Endodermal cell (in vitro differentiated cells): ENCODE results near the gene BTF3. TPM values are rescaled to one million over a fixed set of nuclear protein-coding genes. Genes with fewer than 3 reads are reported as not detected.
"Not testable (repeated sequence)": the region's sequence is repeated elsewhere in the genome, so short reads cannot be mapped to it uniquely, and the experiment has no call there.

Source experiments
- DNase-seq: peaks from one replicate; pipeline ENCODE4 v3.0.0-alpha.2; 2017
- H3K27ac ChIP-seq: 2 replicates; pipeline ENCODE4 v1.5.1; 2013; ENCODE audit warnings: mild to moderate bottlenecking, low read depth, low read length, moderate library complexity
- H3K27me3 ChIP-seq: 2 replicates; pipeline ENCODE4 v1.6.1; 2013; ENCODE audit warnings: mild to moderate bottlenecking, low read length, moderate library complexity; ENCODE audit not compliant: insufficient read depth, control insufficient read depth, poor library complexity, severe bottlenecking
- H3K36me3 ChIP-seq: 2 replicates; pipeline ENCODE4 v1.7.0; 2013; ENCODE audit warnings: mild to moderate bottlenecking, low read length, moderate library complexity; ENCODE audit not compliant: control insufficient read depth, insufficient read depth
- H3K4me1 ChIP-seq: one replicate; pipeline ENCODE4 v1.7.0; 2013; ENCODE audit warnings: low read length; ENCODE audit not compliant: control insufficient read depth, insufficient read depth
- H3K4me3 ChIP-seq: 2 replicates; pipeline ENCODE4 v1.5.1; 2013; ENCODE audit warnings: mild to moderate bottlenecking, low read length, moderate library complexity
- H3K9ac ChIP-seq: 2 replicates; pipeline ENCODE4 v1.6.1; 2013; ENCODE audit warnings: mild to moderate bottlenecking, low read length, moderate library complexity; ENCODE audit not compliant: poor library complexity, severe bottlenecking; ENCODE audit errors: extremely low read depth
- H3K9me3 ChIP-seq: 2 replicates; pipeline ENCODE4 v1.6.1; 2013; ENCODE audit warnings: mild to moderate bottlenecking, low read length, moderate library complexity; ENCODE audit not compliant: control insufficient read depth
- H3K27ac Mint-ChIP-seq: 2 replicates; pipeline ENCODE4 v1.8.0; 2020; ENCODE audit warnings: mixed read lengths
- H3K27me3 Mint-ChIP-seq: 2 replicates; pipeline ENCODE4 v1.8.0; 2021; ENCODE audit warnings: mild to moderate bottlenecking, mixed read lengths; ENCODE audit not compliant: insufficient read depth
- H3K36me3 Mint-ChIP-seq: 2 replicates; pipeline ENCODE4 v1.8.0; 2020; ENCODE audit warnings: low read depth, mixed read lengths
- H3K4me1 Mint-ChIP-seq: 2 replicates; pipeline ENCODE4 v1.8.0; 2020; ENCODE audit warnings: mixed read lengths
- H3K4me3 Mint-ChIP-seq: 2 replicates; pipeline ENCODE4 v1.8.0; 2020; ENCODE audit warnings: mild to moderate bottlenecking, moderate library complexity, mixed read lengths
- H3K9me3 Mint-ChIP-seq: 2 replicates; pipeline ENCODE4 v1.8.0; 2020; ENCODE audit warnings: mild to moderate bottlenecking, mixed read lengths
- CTCF ChIP-seq: fragments of 200-600 bp; sonication (generic); conservative IDR thresholded peaks from 2 replicates; pipeline ENCODE4 v1.5.0; 2021; ENCODE audit warnings: antibody characterized with exemption, mild to moderate bottlenecking
- WGBS, 2 experiments: methylation state at CpG; one replicate each; pipeline versions ENCODE4 v1.1.5 to v1.1.7; 2013; ENCODE audit warnings: missing lambda C conversion rate in 2 of 2, mixed read lengths in 1 of 2; ENCODE audit not compliant: insufficient coverage in 1 of 2, insufficient read length in 1 of 2; 5-methylcytosine and 5-hydroxymethylcytosine counted together
- total RNA-seq, 2 donors: library from RNA; stranded (reverse); fragmentation: NEBNext Ultra II Directional in 1 of 2; extraction: Animal tissue kit (Norgen Biotek cat#: 25700) in 1 of 2; gene quantifications; 2 replicates in 1 of 2; 3 replicates in 1 of 2; pipeline ENCODE4 v1.2.1, GENCODE V29; 2021

BTF3 gene
- total RNA-seq, 2 donors from 2014 or later, result 671 to 739 TPM

DNA sequence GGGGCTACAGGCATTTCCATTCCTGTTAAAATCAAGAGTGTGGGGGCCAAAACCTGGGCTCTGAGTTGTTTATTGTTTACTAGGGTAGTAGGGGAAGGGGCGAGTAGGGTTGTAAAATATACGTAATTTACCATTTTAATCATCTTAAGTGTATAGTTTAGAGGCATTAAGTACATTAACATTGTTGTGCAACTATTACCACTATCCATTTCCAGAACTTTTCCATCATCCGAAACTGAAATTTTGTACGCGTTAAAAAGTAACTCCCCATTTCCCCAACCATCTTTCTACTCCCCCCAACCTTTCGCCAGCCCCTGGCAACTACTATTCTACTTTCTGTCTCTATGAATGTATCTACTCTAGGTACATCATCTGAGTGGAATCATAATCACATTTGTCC, 46.0 kb upstream of the BTF3 start:
- no peak overlapping the region for H3K4me3 ChIP-seq
- DNase-seq, result no peak
- 87 to 91% methylated on average over 4 of the region's 6 CpGs for WGBS, 2 experiments
- H3K27me3 ChIP-seq, result peaks cover 62% of the 10 kb centered on the region
- Mint-ChIP-seq H3K27me3 (peaks cover 65% of the 10 kb centered on the region), H3K27ac (no peak overlapping the region), H3K4me3 (peak overlapping the region; percentile 36), H3K4me1 (peaks cover 12% of the 10 kb centered on the region), H3K36me3 (no peaks in the 10 kb centered on the region), H3K9me3 (no peaks in the 10 kb centered on the region)
- no peak for TF ChIP-seq CTCF
- no peaks in the 10 kb centered on the region for H3K9me3 ChIP-seq
- peaks cover 3% of the 10 kb centered on the region for H3K4me1 ChIP-seq
- H3K36me3 ChIP-seq, result no peaks in the 10 kb centered on the region
- no peak overlapping the region for H3K9ac ChIP-seq
- H3K27ac ChIP-seq, result no peak overlapping the region

DNA sequence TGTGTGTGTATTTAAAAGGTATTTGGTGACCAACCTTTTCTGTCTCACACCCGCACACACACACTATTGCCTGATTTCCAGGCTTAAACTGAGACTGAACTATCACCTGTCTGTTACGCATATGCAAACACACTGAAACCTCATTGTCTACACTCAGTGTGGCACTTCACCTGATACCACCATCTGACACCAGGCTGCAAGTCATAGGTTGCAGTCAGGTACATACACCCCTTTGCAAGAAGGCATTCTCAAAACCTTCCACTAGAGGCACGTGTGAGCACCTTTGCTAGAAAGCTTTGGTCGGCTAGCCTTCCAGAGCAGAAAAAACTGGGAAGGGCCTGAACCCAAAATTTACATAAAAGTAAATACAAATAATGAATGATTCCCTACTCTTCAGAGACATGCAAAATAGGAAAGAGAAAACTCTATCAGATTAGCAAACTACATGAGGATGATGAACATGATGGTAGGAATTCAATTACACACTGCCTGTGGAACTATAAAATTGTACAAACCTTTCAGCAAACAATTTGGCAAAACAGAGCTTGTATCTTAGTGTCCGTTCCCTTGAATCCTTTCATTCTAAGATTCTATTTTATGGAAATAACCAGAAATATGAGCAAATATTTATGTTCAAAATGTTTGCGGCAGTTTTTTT, 43.7 kb upstream of the BTF3 start:
- peak overlapping the region; percentile 6 for H3K27ac Mint-ChIP-seq
- no peaks in the 10 kb centered on the region for H3K9me3 ChIP-seq
- H3K27ac ChIP-seq, result no peak overlapping the region
- H3K4me1 ChIP-seq, result peaks cover 3% of the 10 kb centered on the region
- H3K27me3 ChIP-seq, result peaks cover 47% of the 10 kb centered on the region
- H3K4me1 Mint-ChIP-seq, result peaks cover 7% of the 10 kb centered on the region
- no peak overlapping the region for H3K4me3 Mint-ChIP-seq
- peaks cover 49% of the 10 kb centered on the region for H3K27me3 Mint-ChIP-seq
- peak; percentile 92 for TF ChIP-seq CTCF
- DNase-seq, result peak; percentile 94
- H3K36me3 Mint-ChIP-seq, result no peaks in the 10 kb centered on the region
- no peak overlapping the region for H3K4me3 ChIP-seq
- whole genome bisulfite sequencing, 2 experiments, result 47 to 63% methylated on average over 2 to 6 of the region's 6 CpGs
- no peaks in the 10 kb centered on the region for H3K9me3 Mint-ChIP-seq
- H3K9ac ChIP-seq, result no peak overlapping the region
- no peaks in the 10 kb centered on the region for H3K36me3 ChIP-seq

DNA sequence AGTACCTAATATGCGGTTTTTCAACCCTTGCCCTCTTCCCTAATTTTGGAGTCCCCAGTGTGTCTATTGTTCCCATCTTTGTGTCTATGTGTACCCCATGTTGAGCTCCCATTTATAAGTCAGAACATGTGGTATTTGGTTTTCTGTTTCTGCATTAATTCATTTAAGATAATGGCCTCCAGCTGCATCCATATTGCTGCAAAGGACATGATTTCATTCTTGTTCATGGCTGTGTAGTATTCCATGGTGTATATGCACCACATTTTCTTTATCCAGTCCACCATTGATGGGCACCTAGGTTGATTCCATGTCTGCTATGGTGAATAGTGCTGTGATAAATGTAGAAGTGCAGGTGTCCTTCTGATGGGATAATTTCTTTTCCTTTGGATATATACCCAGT, 41.8 kb upstream of the BTF3 start:
- H3K4me3 Mint-ChIP-seq, H3K36me3 Mint-ChIP-seq, H3K27ac Mint-ChIP-seq, H3K9ac ChIP-seq, H3K27ac ChIP-seq, H3K9me3 Mint-ChIP-seq, H3K9me3 ChIP-seq, H3K36me3 ChIP-seq, H3K4me1 ChIP-seq, H3K4me1 Mint-ChIP-seq, DNase-seq, H3K4me3 ChIP-seq: not testable (repeated sequence)
- 86 to 92% methylated on average over 1 of the region's 1 CpG for WGBS, 2 experiments
- H3K27me3 ChIP-seq, result peaks cover 27% of the 10 kb centered on the region
- peaks cover 38% of the 10 kb centered on the region for H3K27me3 Mint-ChIP-seq

DNA sequence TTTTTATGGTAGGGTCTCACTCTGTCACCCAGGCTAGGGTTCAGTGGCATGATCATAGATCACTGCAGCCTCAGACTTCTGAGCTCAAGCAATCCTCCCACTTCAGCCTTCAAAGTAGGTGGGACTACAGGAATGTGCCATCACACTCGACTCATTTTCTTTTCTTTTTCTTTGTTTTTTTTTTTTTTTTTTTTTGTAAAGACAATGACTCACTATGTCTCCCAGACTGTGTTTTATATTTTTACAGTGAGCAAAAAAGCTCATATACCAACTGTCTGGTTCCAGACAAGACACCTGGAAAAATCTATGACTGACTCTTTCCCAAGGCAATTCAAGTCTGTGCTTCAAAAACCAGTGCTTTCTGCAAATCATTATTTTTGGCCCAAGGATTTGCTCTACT, 38.9 kb upstream of the BTF3 start:
- Histone ChIP-seq H3K27ac (no peak overlapping the region), H3K4me3 (no peak overlapping the region), H3K9ac (no peak overlapping the region), H3K36me3 (no peaks in the 10 kb centered on the region), H3K27me3 (no peaks in the 10 kb centered on the region), H3K9me3 (no peaks in the 10 kb centered on the region), H3K4me1 (no peaks in the 10 kb centered on the region)
- H3K4me3 Mint-ChIP-seq, result no peak overlapping the region
- no peak for TF ChIP-seq CTCF
- no peaks in the 10 kb centered on the region for H3K9me3 Mint-ChIP-seq
- DNase-seq, result no peak
- peaks cover 1% of the 10 kb centered on the region for H3K4me1 Mint-ChIP-seq
- no peak overlapping the region for H3K27ac Mint-ChIP-seq
- H3K36me3 Mint-ChIP-seq, result no peaks in the 10 kb centered on the region
- peaks cover 13% of the 10 kb centered on the region for H3K27me3 Mint-ChIP-seq
- 100% methylated on average over 1 of the region's 1 CpG; no CpG with 5 or more reads in 1 of the 2 experiments for WGBS, 2 experiments
